Upper lobe of left lung (tissue), 4 donors: ENCODE data around the gene CEP43.

Experiments used
- CTCF ChIP-seq, 6 experiments: fragments of 450-650 bp in 4 of 6; fragments of 200-600 bp in 2 of 6; sonication (generic) in 2 of 6; IDR thresholded peaks; one replicate each; pipeline ENCODE4 v1.5.1; 2016 to 2019; ENCODE audit warnings: antibody characterized with exemption in 6 of 6
- EP300 ChIP-seq, 4 donors: sonication (generic); formaldehyde crosslinking; IDR thresholded peaks; one replicate each; pipeline ENCODE4 v1.5.1; 2017; ENCODE audit warnings: antibody characterized with exemption in 4 of 4, control low read depth in 2 of 4
- POLR2A ChIP-seq, 4 donors: fragments of 450-650 bp; IDR thresholded peaks; one replicate each; pipeline ENCODE4 v1.5.1; 2016 to 2017; ENCODE audit warnings: antibody characterized with exemption in 4 of 4, mild to moderate bottlenecking in 2 of 4

GRCh38 chr6:167044696-167045095 is 45.5 kb downstream of the CEP43 start:
- TF ChIP-seq POLR2A (IDR thresholded peaks at IDR 0.05) (no peak), CTCF (IDR thresholded peaks at IDR 0.05) (no peak), EP300 (IDR thresholded peaks at IDR 0.05) (no peak)
